ENCODE measurements around the gene PPP2R3A.
A peak's percentile ranks its signal among the peaks of the same experiment; 100 is the strongest.
"Not testable (repeated sequence)": the region's sequence is repeated elsewhere in the genome, so short reads cannot be mapped to it uniquely, and the experiment has no call there.

The PPP2R3A gene

GRCh38 chr3:135927155-135927554 is 38.4 kb upstream of the PPP2R3A start:
- Histone ChIP-seq H3K9ac (ENCODE audit: low read depth in 1 of 2, low read length in 2 of 2) (no peak overlapping the region), H3K27me3 (ENCODE audit: control insufficient read depth in 2 of 2, insufficient read depth in 2 of 2, low read length in 2 of 2) (no peaks in the 10 kb centered on the region), H3K4me1 (ENCODE audit: control insufficient read depth in 2 of 2, insufficient read depth in 2 of 2, low read length in 2 of 2) (no peaks in the 10 kb centered on the region), H3K9me3 (ENCODE audit: control insufficient read depth in 2 of 2, low read length in 2 of 2) (no peaks in the 10 kb centered on the region), H3K27ac (ENCODE audit: low read depth in 2 of 2, low read length in 2 of 2) (no peak overlapping the region), H3K36me3 (ENCODE audit: control insufficient read depth in 2 of 2, insufficient read depth in 2 of 2, low read length in 2 of 2) (no peaks in the 10 kb centered on the region), H3K4me3 (ENCODE audit: low read length in 2 of 2) (no peak overlapping the region)

GRCh38 chr3:135929670-135930069 is 35.9 kb upstream of the PPP2R3A start:
- no peak overlapping the region for H3K4me3 ChIP-seq (ENCODE audit: low read length in 2 of 2)
- H3K9me3 ChIP-seq (ENCODE audit: control insufficient read depth in 2 of 2, low read length in 2 of 2), result no peaks in the 10 kb centered on the region
- no peaks in the 10 kb centered on the region for H3K4me1 ChIP-seq (ENCODE audit: control insufficient read depth in 2 of 2, insufficient read depth in 2 of 2, low read length in 2 of 2)
- H3K9ac ChIP-seq (ENCODE audit: low read depth in 1 of 2, low read length in 2 of 2), result no peak overlapping the region
- H3K36me3 ChIP-seq (ENCODE audit: control insufficient read depth in 2 of 2, insufficient read depth in 2 of 2, low read length in 2 of 2), result no peaks in the 10 kb centered on the region
- H3K27ac ChIP-seq (ENCODE audit: low read depth in 2 of 2, low read length in 2 of 2), result no peak overlapping the region
- H3K27me3 ChIP-seq (ENCODE audit: control insufficient read depth in 2 of 2, insufficient read depth in 2 of 2, low read length in 2 of 2), result no peaks in the 10 kb centered on the region

- no peak overlapping the region for H3K9ac ChIP-seq (ENCODE audit: low read depth in 1 of 2, low read length in 2 of 2)
- no peaks in the 10 kb centered on the region for H3K27me3 ChIP-seq (ENCODE audit: control insufficient read depth in 2 of 2, insufficient read depth in 2 of 2, low read length in 2 of 2)
- H3K9me3 ChIP-seq (ENCODE audit: control insufficient read depth in 2 of 2, low read length in 2 of 2), result no peaks in the 10 kb centered on the region
- H3K4me1 ChIP-seq (ENCODE audit: control insufficient read depth in 2 of 2, insufficient read depth in 2 of 2, low read length in 2 of 2), result no peaks in the 10 kb centered on the region
- H3K36me3 ChIP-seq (ENCODE audit: control insufficient read depth in 2 of 2, insufficient read depth in 2 of 2, low read length in 2 of 2), result no peaks in the 10 kb centered on the region
- no peak overlapping the region for H3K4me3 ChIP-seq (ENCODE audit: low read length in 2 of 2)
- H3K27ac ChIP-seq (ENCODE audit: low read depth in 2 of 2, low read length in 2 of 2), result no peak overlapping the region
Measured at GRCh38 chr3:135930255-135930654, 35.3 kb upstream of the PPP2R3A start.

- H3K9me3 ChIP-seq (ENCODE audit: control insufficient read depth in 2 of 2, low read length in 2 of 2); H3K27me3 ChIP-seq (ENCODE audit: control insufficient read depth in 2 of 2, insufficient read depth in 2 of 2, low read length in 2 of 2); H3K36me3 ChIP-seq (ENCODE audit: control insufficient read depth in 2 of 2, insufficient read depth in 2 of 2, low read length in 2 of 2); H3K27ac ChIP-seq (ENCODE audit: low read depth in 2 of 2, low read length in 2 of 2); H3K4me1 ChIP-seq (ENCODE audit: control insufficient read depth in 2 of 2, insufficient read depth in 2 of 2, low read length in 2 of 2); H3K4me3 ChIP-seq (ENCODE audit: low read length in 2 of 2); H3K9ac ChIP-seq (ENCODE audit: low read depth in 1 of 2, low read length in 2 of 2): not testable (repeated sequence)
Measured at GRCh38 chr3:135935171-135935570, 30.4 kb upstream of the PPP2R3A start.

- H3K4me1 ChIP-seq (ENCODE audit: control insufficient read depth in 2 of 2, insufficient read depth in 2 of 2, low read length in 2 of 2); H3K9me3 ChIP-seq (ENCODE audit: control insufficient read depth in 2 of 2, low read length in 2 of 2); H3K4me3 ChIP-seq (ENCODE audit: low read length in 2 of 2); H3K9ac ChIP-seq (ENCODE audit: low read depth in 1 of 2, low read length in 2 of 2); H3K27me3 ChIP-seq (ENCODE audit: control insufficient read depth in 2 of 2, insufficient read depth in 2 of 2, low read length in 2 of 2); H3K27ac ChIP-seq (ENCODE audit: low read depth in 2 of 2, low read length in 2 of 2); H3K36me3 ChIP-seq (ENCODE audit: control insufficient read depth in 2 of 2, insufficient read depth in 2 of 2, low read length in 2 of 2): not testable (repeated sequence)
Measured at GRCh38 chr3:135937766-135938165, 27.8 kb upstream of the PPP2R3A start.

- no peak overlapping the region for H3K9ac ChIP-seq (ENCODE audit: low read depth in 1 of 2, low read length in 2 of 2)
- no peaks in the 10 kb centered on the region for H3K9me3 ChIP-seq (ENCODE audit: control insufficient read depth in 2 of 2, low read length in 2 of 2)
- H3K36me3 ChIP-seq (ENCODE audit: control insufficient read depth in 2 of 2, insufficient read depth in 2 of 2, low read length in 2 of 2), result no peaks in the 10 kb centered on the region
- no peak overlapping the region for H3K4me3 ChIP-seq (ENCODE audit: low read length in 2 of 2)
- no peaks in the 10 kb centered on the region for H3K27me3 ChIP-seq (ENCODE audit: control insufficient read depth in 2 of 2, insufficient read depth in 2 of 2, low read length in 2 of 2)
- no peak overlapping the region for H3K27ac ChIP-seq (ENCODE audit: low read depth in 2 of 2, low read length in 2 of 2)
- H3K4me1 ChIP-seq (ENCODE audit: control insufficient read depth in 2 of 2, insufficient read depth in 2 of 2, low read length in 2 of 2), result no peaks in the 10 kb centered on the region
Measured at GRCh38 chr3:135944831-135945230, 20.7 kb upstream of the PPP2R3A start.

- Histone ChIP-seq H3K4me1 (ENCODE audit: control insufficient read depth in 2 of 2, insufficient read depth in 2 of 2, low read length in 2 of 2) (no peaks in the 10 kb centered on the region), H3K27me3 (ENCODE audit: control insufficient read depth in 2 of 2, insufficient read depth in 2 of 2, low read length in 2 of 2) (no peaks in the 10 kb centered on the region), H3K27ac (ENCODE audit: low read depth in 2 of 2, low read length in 2 of 2) (no peak overlapping the region), H3K4me3 (ENCODE audit: low read length in 2 of 2) (no peak overlapping the region), H3K9me3 (ENCODE audit: control insufficient read depth in 2 of 2, low read length in 2 of 2) (peaks cover 0 to 4% of the 10 kb centered on the region in 2 donors), H3K9ac (ENCODE audit: low read depth in 1 of 2, low read length in 2 of 2) (no peak overlapping the region), H3K36me3 (ENCODE audit: control insufficient read depth in 2 of 2, insufficient read depth in 2 of 2, low read length in 2 of 2) (no peaks in the 10 kb centered on the region)
Measured at GRCh38 chr3:135950941-135951340, 14.6 kb upstream of the PPP2R3A start.

- Histone ChIP-seq H3K27me3 (ENCODE audit: control insufficient read depth in 2 of 2, insufficient read depth in 2 of 2, low read length in 2 of 2) (no peaks in the 10 kb centered on the region), H3K9ac (ENCODE audit: low read depth in 1 of 2, low read length in 2 of 2) (peak overlapping the region in 1 of 2 donors; percentile 7), H3K27ac (ENCODE audit: low read depth in 2 of 2, low read length in 2 of 2) (peak overlapping the region in 1 of 2 donors; percentile 39), H3K4me1 (ENCODE audit: control insufficient read depth in 2 of 2, insufficient read depth in 2 of 2, low read length in 2 of 2) (peaks cover 14 to 26% of the 10 kb centered on the region in 2 donors), H3K36me3 (ENCODE audit: control insufficient read depth in 2 of 2, insufficient read depth in 2 of 2, low read length in 2 of 2) (no peaks in the 10 kb centered on the region), H3K4me3 (ENCODE audit: low read length in 2 of 2) (no peak overlapping the region), H3K9me3 (ENCODE audit: control insufficient read depth in 2 of 2, low read length in 2 of 2) (peaks cover 0 to 4% of the 10 kb centered on the region in 2 donors)
Measured at GRCh38 chr3:135964160-135964955, 1.2 kb upstream of the PPP2R3A start.

GRCh38 chr3:135965129-135965505 is 411 bp upstream of the PPP2R3A start:
- no peaks in the 10 kb centered on the region for H3K36me3 ChIP-seq (ENCODE audit: control insufficient read depth in 2 of 2, insufficient read depth in 2 of 2, low read length in 2 of 2)
- no peaks in the 10 kb centered on the region for H3K27me3 ChIP-seq (ENCODE audit: control insufficient read depth in 2 of 2, insufficient read depth in 2 of 2, low read length in 2 of 2)
- H3K4me1 ChIP-seq (ENCODE audit: control insufficient read depth in 2 of 2, insufficient read depth in 2 of 2, low read length in 2 of 2), result peaks cover 14 to 26% of the 10 kb centered on the region in 2 donors
- peak overlapping the region in 1 of 2 donors; percentile 2 for H3K27ac ChIP-seq (ENCODE audit: low read depth in 2 of 2, low read length in 2 of 2)
- peak overlapping the region; percentile 60 to 74 for H3K4me3 ChIP-seq (ENCODE audit: low read length in 2 of 2)
- peaks cover 0 to under 1% of the 10 kb centered on the region in 2 donors for H3K9me3 ChIP-seq (ENCODE audit: control insufficient read depth in 2 of 2, low read length in 2 of 2)
- H3K9ac ChIP-seq (ENCODE audit: low read depth in 1 of 2, low read length in 2 of 2), result no peak overlapping the region

GRCh38 chr3:135966271-135966961 is 888 bp downstream of the PPP2R3A start:
- H3K27me3 ChIP-seq (ENCODE audit: control insufficient read depth in 2 of 2, insufficient read depth in 2 of 2, low read length in 2 of 2), result no peaks in the 10 kb centered on the region

More at GRCh38 chr3:135966271-135966961, 888 bp downstream of the PPP2R3A start:
- no peaks in the 10 kb centered on the region for H3K36me3 ChIP-seq (ENCODE audit: control insufficient read depth in 2 of 2, insufficient read depth in 2 of 2, low read length in 2 of 2)
- H3K4me1 ChIP-seq (ENCODE audit: control insufficient read depth in 2 of 2, insufficient read depth in 2 of 2, low read length in 2 of 2), result peaks cover 14 to 26% of the 10 kb centered on the region in 2 donors
- H3K9ac ChIP-seq (ENCODE audit: low read depth in 1 of 2, low read length in 2 of 2), result peak overlapping the region; percentile 69 to 79
- H3K27ac ChIP-seq (ENCODE audit: low read depth in 2 of 2, low read length in 2 of 2), result peak overlapping the region; percentile 84 to 86
- peak overlapping the region; percentile 74 to 80 for H3K4me3 ChIP-seq (ENCODE audit: low read length in 2 of 2)
- no peaks in the 10 kb centered on the region for H3K9me3 ChIP-seq (ENCODE audit: control insufficient read depth in 2 of 2, low read length in 2 of 2)

Measured in mucosa of rectum (tissue), 2 donors.